Measurements from ENCODE around the gene PLEKHG4.

PLEKHG4 gene

GRCh38 chr16:67248073-67248400, 31.3 kb upstream of the PLEKHG4 start:
- Histone ChIP-seq H3K36me3 (no peaks in the 10 kb centered on the region), H3K4me3 (ENCODE audit: low read depth, low read length) (peak overlapping the region; percentile 77), H3K9me3 (ENCODE audit: severe bottlenecking) (no peaks in the 10 kb centered on the region), H3K27me3 (ENCODE audit: insufficient read depth, low read depth, severe bottlenecking) (peaks cover 3% of the 10 kb centered on the region), H3K27ac (no peak overlapping the region)
- DNase-seq = no peak
- TF ChIP-seq CTCF (IDR thresholded peaks at IDR 0.05; ENCODE audit: low read depth, low read length) = no peak

GRCh38 chr16:67248401-67249177, 30.7 kb upstream of the PLEKHG4 start, which contains the start of gene SLC9A5:
SLC9A5 (plus strand) TSS chr16:67248979; CDS start chr16:67249015, 36 bp downstream.
- H3K36me3 ChIP-seq = no peaks in the 10 kb centered on the region
- no peaks in the 10 kb centered on the region for H3K9me3 ChIP-seq (ENCODE audit: severe bottlenecking)
- H3K27ac ChIP-seq = peak within 1 kb of the TSS; percentile 44
- peaks cover 3% of the 10 kb centered on the region for H3K27me3 ChIP-seq (ENCODE audit: insufficient read depth, low read depth, severe bottlenecking)
- peak; percentile 39 for DNase-seq
- TF ChIP-seq CTCF (IDR thresholded peaks at IDR 0.05; ENCODE audit: low read depth, low read length) = 0 out of 2 replicates have a peak, but pooled peaks have one; percentile 8
- peak within 1 kb of the TSS; percentile 77 for H3K4me3 ChIP-seq (ENCODE audit: low read depth, low read length)

GRCh38 chr16:67249178-67250044, 29.9 kb upstream of the PLEKHG4 start:
- H3K36me3 ChIP-seq = no peaks in the 10 kb centered on the region
- H3K27me3 ChIP-seq (ENCODE audit: insufficient read depth, low read depth, severe bottlenecking) = peaks cover 3% of the 10 kb centered on the region
- no peak for DNase-seq
- no peak for TF ChIP-seq CTCF (IDR thresholded peaks at IDR 0.05; ENCODE audit: low read depth, low read length)
- H3K27ac ChIP-seq = no peak overlapping the region
- H3K4me3 ChIP-seq (ENCODE audit: low read depth, low read length) = peak overlapping the region; percentile 77
- H3K9me3 ChIP-seq (ENCODE audit: severe bottlenecking) = no peaks in the 10 kb centered on the region

- peaks cover 3% of the 10 kb centered on the region for H3K27me3 ChIP-seq (ENCODE audit: insufficient read depth, low read depth, severe bottlenecking)
- no peaks in the 10 kb centered on the region for H3K36me3 ChIP-seq
- no peak overlapping the region for H3K4me3 ChIP-seq (ENCODE audit: low read depth, low read length)
- no peak overlapping the region for H3K27ac ChIP-seq
- H3K9me3 ChIP-seq (ENCODE audit: severe bottlenecking) = no peaks in the 10 kb centered on the region
- DNase-seq = no peak
- TF ChIP-seq CTCF (IDR thresholded peaks at IDR 0.05; ENCODE audit: low read depth, low read length) = no peak
Observed at GRCh38 chr16:67250045-67250327, 29.3 kb upstream of the PLEKHG4 start.

- Histone ChIP-seq H3K4me3 (ENCODE audit: low read depth, low read length) (no peak overlapping the region), H3K36me3 (no peaks in the 10 kb centered on the region; the same call in 1 of the 2 replicates), H3K9me3 (ENCODE audit: severe bottlenecking) (no peaks in the 10 kb centered on the region), H3K27me3 (ENCODE audit: insufficient read depth, low read depth, severe bottlenecking) (peaks cover 3% of the 10 kb centered on the region), H3K27ac (no peak overlapping the region)
- no peak for DNase-seq
- no peak for TF ChIP-seq CTCF (IDR thresholded peaks at IDR 0.05; ENCODE audit: low read depth, low read length)
Observed at GRCh38 chr16:67252609-67253497, 26.5 kb upstream of the PLEKHG4 start.

Measured in WERI-Rb-1 (cell line).